Left lobe of liver (tissue), 2 donors: ENCODE data around the gene STIMATE. TPM values are rescaled to one million over a fixed set of nuclear protein-coding genes. Genes with fewer than 3 reads are reported as not detected.

Experiments used
- ATAC-seq: fragments of 200-7000 bp; cut with Tn5 transposase; one replicate; pipeline ENCODE4 v1.9.1; 2020; ENCODE audit warnings: mild to moderate bottlenecking, moderate library complexity
- DNase-seq: peaks from one replicate; pipeline ENCODE4 v3.0.0-alpha.2; 2020; ENCODE audit warnings: low spot score
- total RNA-seq: library from RNA; stranded (reverse); gene quantifications from one replicate; pipeline ENCODE4 v1.2.1, GENCODE V29; 2021
- donor health status: DM: no; HTN: no; CAD: no; lungs with moderate emphysema.
- donor health status: DM: no; HTN: yes; CAD: no.

Gene STIMATE
- total RNA-seq, 1 donor from 2014 or later = 36.4 TPM

GRCh38 chr3:52871761-52872160 is 25.6 kb downstream of the STIMATE start:
- no peak for DNase-seq
- no peak for ATAC-seq

GRCh38 chr3:52870471-52870870 is 26.9 kb downstream of the STIMATE start:
- ATAC-seq = no peak
- DNase-seq = no peak

- ATAC-seq (no peak), DNase-seq (no peak)
Measured at GRCh38 chr3:52866427-52866826, 30.9 kb downstream of the STIMATE start.

- ATAC-seq = no peak
- no peak for DNase-seq
Measured at GRCh38 chr3:52865994-52866393, 31.4 kb downstream of the STIMATE start.

GRCh38 chr3:52860424-52860768 is 37.0 kb downstream of the STIMATE start:
- no peak for DNase-seq
- peak; percentile 27 for ATAC-seq

GRCh38 chr3:52859686-52860423 is 37.5 kb downstream of the STIMATE start:
- ATAC-seq = no peak
- DNase-seq = no peak

GRCh38 chr3:52857864-52858263 is 39.5 kb downstream of the STIMATE start:
- DNase-seq (no peak), ATAC-seq (no peak)

- ATAC-seq (no peak), DNase-seq (no peak)
Measured at GRCh38 chr3:52857133-52857532, 40.2 kb downstream of the STIMATE start.

GRCh38 chr3:52856666-52857065 is 40.7 kb downstream of the STIMATE start:
- ATAC-seq (no peak), DNase-seq (no peak)

- ATAC-seq = no peak
- DNase-seq = no peak
Measured at GRCh38 chr3:52854013-52854412, 43.3 kb downstream of the STIMATE start.

GRCh38 chr3:52852419-52852818 is 44.9 kb downstream of the STIMATE start:
- DNase-seq = no peak
- ATAC-seq = no peak

GRCh38 chr3:52851348-52851747 is 46.0 kb downstream of the STIMATE start:
- ATAC-seq (peak; percentile 90), DNase-seq (no peak)

- no peak for ATAC-seq
- no peak for DNase-seq
Measured at GRCh38 chr3:52849656-52850055, 47.7 kb downstream of the STIMATE start.

GRCh38 chr3:52848617-52849016 is 48.7 kb downstream of the STIMATE start:
- DNase-seq (no peak), ATAC-seq (no peak)

- DNase-seq (no peak), ATAC-seq (no peak)
Measured at GRCh38 chr3:52847726-52848125, 49.6 kb downstream of the STIMATE start.

GRCh38 chr3:52847241-52847640 is 50.1 kb downstream of the STIMATE start:
- no peak for DNase-seq
- no peak for ATAC-seq

GRCh38 chr3:52846432-52846965 is 50.8 kb downstream of the STIMATE start:
- no peak for DNase-seq
- no peak for ATAC-seq

- ATAC-seq (peak; percentile 1), DNase-seq (no peak)
Measured at GRCh38 chr3:52845691-52846431, 51.5 kb downstream of the STIMATE start.

- DNase-seq (peak; percentile 88), ATAC-seq (peak; percentile 57)
Measured at GRCh38 chr3:52845157-52845556, 52.2 kb downstream of the STIMATE start.

- peak; percentile 91 for DNase-seq
Measured at GRCh38 chr3:52844290-52844975, 52.9 kb downstream of the STIMATE start.

GRCh38 chr3:52843881-52844280 is 53.5 kb downstream of the STIMATE start:
- ATAC-seq (no peak), DNase-seq (no peak)

More at GRCh38 chr3:52844290-52844975, 52.9 kb downstream of the STIMATE start:
- peak; percentile 61 for ATAC-seq
